A549 treated with ZK216348 at 1 μM for 4 hours (cell line): Measurements from ENCODE around the gene IRF8. TPM values are rescaled to one million over a fixed set of nuclear protein-coding genes. Genes with fewer than 3 reads are reported as not detected.

Experiments used
- total RNA-seq: library from RNA; stranded (reverse); fragments of 200-300 nt; extraction: Qiagen RNA extraction; gene quantifications from 5 replicates; pipeline ENCODE4 v1.2.3, GENCODE V29; 2022; ENCODE audit warnings: low read depth

IRF8 gene
- total RNA-seq, result 0.10 to 0.41 TPM (median 0.31 TPM) in 5 replicates

GRCh38 chr16:85898521-85899442, at the start of gene IRF8:
Gene IRF8 (plus strand): TSS chr16:85899162. CDS start chr16:85903016, 3,854 bp downstream.

Other genes with a start within 250 kb of the IRF8 start
- 28.5 to 37.8 TPM (median 32.6 TPM) in 5 replicates for gene GINS2, start 210.2 kb upstream of the IRF8 start, total RNA-seq
- 10.3 to 16.7 TPM (median 15.6 TPM) in 5 replicates for gene C16orf74, start 148.1 kb upstream of the IRF8 start, total RNA-seq
- 53.7 to 83.7 TPM (median 71.9 TPM) in 5 replicates for gene EMC8, start 99.6 kb upstream of the IRF8 start, total RNA-seq
- 668 to 857 TPM (median 752 TPM) in 5 replicates for gene COX4I1, start 99.5 kb upstream of the IRF8 start, total RNA-seq